ENCODE results near the gene HES2.

The HES2 gene

GRCh38 chr1:6417961-6418667 lies 1.6 kb downstream of the HES2 start:
- in situ Hi-C loops (cut with MboI; ENCODE audit: low sequenced_read_pairs, unreplicated experiment) = no loop called here
- no peak for DNase-seq (ENCODE audit: low spot score)
- TF ChIP-seq, protein P1, sequence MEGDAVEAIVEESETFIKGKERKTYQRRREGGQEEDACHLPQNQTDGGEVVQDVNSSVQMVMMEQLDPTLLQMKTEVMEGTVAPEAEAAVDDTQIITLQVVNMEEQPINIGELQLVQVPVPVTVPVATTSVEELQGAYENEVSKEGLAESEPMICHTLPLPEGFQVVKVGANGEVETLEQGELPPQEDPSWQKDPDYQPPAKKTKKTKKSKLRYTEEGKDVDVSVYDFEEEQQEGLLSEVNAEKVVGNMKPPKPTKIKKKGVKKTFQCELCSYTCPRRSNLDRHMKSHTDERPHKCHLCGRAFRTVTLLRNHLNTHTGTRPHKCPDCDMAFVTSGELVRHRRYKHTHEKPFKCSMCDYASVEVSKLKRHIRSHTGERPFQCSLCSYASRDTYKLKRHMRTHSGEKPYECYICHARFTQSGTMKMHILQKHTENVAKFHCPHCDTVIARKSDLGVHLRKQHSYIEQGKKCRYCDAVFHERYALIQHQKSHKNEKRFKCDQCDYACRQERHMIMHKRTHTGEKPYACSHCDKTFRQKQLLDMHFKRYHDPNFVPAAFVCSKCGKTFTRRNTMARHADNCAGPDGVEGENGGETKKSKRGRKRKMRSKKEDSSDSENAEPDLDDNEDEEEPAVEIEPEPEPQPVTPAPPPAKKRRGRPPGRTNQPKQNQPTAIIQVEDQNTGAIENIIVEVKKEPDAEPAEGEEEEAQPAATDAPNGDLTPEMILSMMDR (IDR thresholded peaks at IDR 0.05; ENCODE audit: borderline replicate concordance, control extremely low read depth, extremely low read depth, insufficient read depth, missing control alignments) = no peak

- TF ChIP-seq, protein P1 (IDR thresholded peaks at IDR 0.05; ENCODE audit: borderline replicate concordance, control extremely low read depth, extremely low read depth, insufficient read depth, missing control alignments) = no peak
- no peak for DNase-seq (ENCODE audit: low spot score)
- in situ Hi-C loops (cut with MboI; ENCODE audit: low sequenced_read_pairs, unreplicated experiment) = no loop called here
These were observed 2.8 kb downstream of the HES2 start for GRCh38 chr1:6416906-6417305.

GRCh38 chr1:6416295-6416656 lies 3.4 kb downstream of the HES2 start:
- TF ChIP-seq, protein P1 (IDR thresholded peaks at IDR 0.05; ENCODE audit: borderline replicate concordance, control extremely low read depth, extremely low read depth, insufficient read depth, missing control alignments) = no peak
- no peak for DNase-seq (ENCODE audit: low spot score)
- in situ Hi-C loops (cut with MboI; ENCODE audit: low sequenced_read_pairs, unreplicated experiment) = no loop called here

DNA sequence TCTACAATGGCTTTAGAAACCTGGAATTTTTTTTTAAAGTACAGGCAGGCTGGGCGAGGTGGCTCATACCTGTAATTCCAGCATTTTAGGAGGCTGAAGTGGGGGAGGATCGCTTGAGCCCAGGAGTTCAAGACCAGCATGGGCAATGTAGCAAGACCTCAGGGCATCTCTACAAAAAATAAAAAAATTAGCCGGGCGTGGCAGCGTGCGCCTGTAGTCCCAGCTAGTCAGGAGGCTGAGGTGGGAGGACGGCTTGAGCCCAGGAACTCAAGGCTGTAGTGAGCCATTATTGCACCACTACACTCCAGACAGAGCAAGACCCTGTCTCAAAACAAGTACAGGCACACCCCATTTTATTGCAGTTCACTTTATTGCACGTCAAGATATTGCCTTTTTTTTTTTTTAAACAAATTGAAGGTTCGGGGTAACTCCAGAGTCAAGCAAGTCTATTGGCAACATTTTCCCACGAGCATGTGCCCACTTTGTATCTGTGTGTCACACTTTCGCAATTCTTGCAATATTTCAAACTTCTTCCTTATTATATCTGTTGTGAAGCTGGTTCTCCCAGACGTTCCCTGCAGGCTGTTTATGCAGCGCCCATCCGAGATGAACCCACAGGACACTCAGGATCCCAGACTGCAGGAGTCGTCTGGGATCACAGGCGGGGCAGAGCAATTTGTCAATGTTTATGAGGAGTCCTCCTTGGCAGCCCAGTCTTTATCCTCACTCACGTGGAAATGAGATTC lies 4.7 kb downstream of the HES2 start:
- TF ChIP-seq, protein P1 (IDR thresholded peaks at IDR 0.05; ENCODE audit: borderline replicate concordance, control extremely low read depth, extremely low read depth, insufficient read depth, missing control alignments) = no peak
- in situ Hi-C loops (cut with MboI; ENCODE audit: low sequenced_read_pairs, unreplicated experiment) = no loop called here
- no peak for DNase-seq (ENCODE audit: low spot score)

DNA sequence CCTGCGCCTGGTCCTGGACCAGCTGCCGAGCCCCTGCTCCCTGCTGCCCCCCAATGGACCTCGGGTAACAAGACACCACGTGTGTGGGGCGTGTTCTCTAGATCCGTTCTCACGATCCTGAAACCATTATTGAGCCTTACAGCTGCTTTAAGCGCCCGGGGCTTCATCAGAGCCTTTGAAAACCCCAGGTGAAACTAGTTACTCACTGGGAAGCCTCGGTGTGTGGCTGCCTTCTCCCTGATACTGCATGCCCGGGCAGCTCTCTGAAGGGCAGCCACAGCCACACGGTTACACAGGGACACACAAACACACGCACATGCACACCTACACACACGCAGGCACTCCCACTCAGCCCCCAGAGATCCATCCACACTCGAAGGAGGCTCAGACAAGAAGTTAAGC lies 5.3 kb downstream of the HES2 start:
- TF ChIP-seq, protein P1 (IDR thresholded peaks at IDR 0.05; ENCODE audit: borderline replicate concordance, control extremely low read depth, extremely low read depth, insufficient read depth, missing control alignments) = peak; percentile 40

DNA sequence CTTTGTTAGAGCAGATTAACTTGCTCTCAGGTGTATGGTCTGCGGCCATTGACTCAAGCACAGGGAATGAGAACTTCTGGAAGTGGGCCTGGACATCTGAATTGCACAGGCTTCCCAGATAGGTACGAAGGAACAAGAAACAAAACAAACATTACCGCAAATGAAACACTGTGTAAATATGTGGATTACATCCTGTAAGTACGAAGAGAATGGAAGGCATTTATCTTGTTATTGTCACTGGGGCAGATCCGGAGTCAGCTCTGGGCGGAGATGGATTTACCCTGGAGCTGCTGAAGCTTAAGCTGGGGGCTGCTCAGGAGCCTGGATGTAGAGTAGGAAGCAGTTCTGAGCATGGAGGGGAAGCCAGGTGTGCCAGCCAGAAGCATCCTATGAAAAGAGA lies 6.8 kb downstream of the HES2 start:
- DNase-seq (ENCODE audit: low spot score) = no peak
- TF ChIP-seq, protein P1 (IDR thresholded peaks at IDR 0.05; ENCODE audit: borderline replicate concordance, control extremely low read depth, extremely low read depth, insufficient read depth, missing control alignments) = no peak
- in situ Hi-C loops (cut with MboI; ENCODE audit: low sequenced_read_pairs, unreplicated experiment) = no loop called here

More for the DNA sequence above, 5.3 kb downstream of the HES2 start:
- in situ Hi-C loops (cut with MboI; ENCODE audit: low sequenced_read_pairs, unreplicated experiment) = no loop called here
- peak; percentile 80 for DNase-seq (ENCODE audit: low spot score)

Data from GM13976 (cell line).